Measurements from ENCODE around the gene NINL. TPM values are rescaled to one million over a fixed set of nuclear protein-coding genes. Genes with fewer than 3 reads are reported as not detected.

NINL gene
- total RNA-seq, 1 experiment from 2014 or later = 7.2 TPM

GRCh38 chr20:25507385-25508082 lies 77.8 kb downstream of the NINL start:
- Histone ChIP-seq H3K4me1 (ENCODE audit: control insufficient read depth in 1 of 2, insufficient read depth in 2 of 2, low read length in 2 of 2) (peaks cover 5 to 6% of the 10 kb centered on the region in 2 experiments; a peak in 2 of 4 replicates), H3K27me3 (ENCODE audit: insufficient read depth, low read length) (no peaks in the 10 kb centered on the region), H2AFZ (ENCODE audit: low read depth, low read length, poor library complexity, severe bottlenecking) (no peak overlapping the region), H3K9ac (ENCODE audit: low read length) (no peak overlapping the region), H3K4me2 (ENCODE audit: low read length) (no peak overlapping the region), H3K79me2 (ENCODE audit: insufficient read depth, low read length) (no peaks in the 10 kb centered on the region), H3K4me3 (replicated peaks in 1 of 2; ENCODE audit: low read depth in 1 of 2, low read length in 2 of 2) (no peak overlapping the region), H3K36me3 (ENCODE audit: control insufficient read depth in 1 of 2, insufficient read depth in 2 of 2, low read length in 2 of 2) (no peaks in the 10 kb centered on the region; a peak in 1 of 4 replicates), H3K9me3 (ENCODE audit: control insufficient read depth in 1 of 2, insufficient read depth in 1 of 2, low read depth in 1 of 2, low read length in 2 of 2) (no peaks in the 10 kb centered on the region), H4K20me1 (ENCODE audit: insufficient read depth) (no peaks in the 10 kb centered on the region), H3K27ac (ENCODE audit: low read depth, low read length) (no peak overlapping the region), H3K9me2 (ENCODE audit: insufficient read depth) (no peaks in the 10 kb centered on the region)
- POLR2A ChIA-PET = interaction anchor here (0.6 kb wide), 1 partner anchor 64 kb away, joined by 3 read pairs; no protein-coding TSS in a partner anchor
- CTCF ChIA-PET = no interaction called here
- BruUV-seq (replicated peaks) = no TSS peak
- TF ChIP-seq SRF (IDR thresholded peaks at IDR 0.05; ENCODE audit: low read depth) (no peak), YY1 (IDR thresholded peaks at IDR 0.05; ENCODE audit: extremely low read depth, insufficient replicate concordance, low read depth, low read length) (no peak), POLR2A (IDR thresholded peaks at IDR 0.05; ENCODE audit: borderline replicate concordance, extremely low read depth, insufficient read depth, insufficient read length) (no peak), ELF1 (IDR thresholded peaks at IDR 0.05; ENCODE audit: borderline replicate concordance, low read depth) (no peak), FOSL1 (IDR thresholded peaks at IDR 0.05; ENCODE audit: low read depth) (no peak), JUND (IDR thresholded peaks at IDR 0.05) (no peak), EZH2 (IDR thresholded peaks at IDR 0.05) (no peak), EZH2phosphoT487 (IDR thresholded peaks at IDR 0.05; ENCODE audit: borderline replicate concordance) (no peak), CEBPB (IDR thresholded peaks at IDR 0.05; ENCODE audit: low read depth) (no peak), SIN3A (IDR thresholded peaks at IDR 0.05; ENCODE audit: low read depth) (no peak), CBX3 (IDR thresholded peaks at IDR 0.05; ENCODE audit: low read depth) (no peak), RAD21 (IDR thresholded peaks at IDR 0.05; ENCODE audit: low read depth) (no peak), ZFX (IDR thresholded peaks at IDR 0.05) (no peak), TCF7L2 (IDR thresholded peaks at IDR 0.05; ENCODE audit: borderline replicate concordance, extremely low read depth, insufficient read depth, insufficient read length) (no peak), POLR2AphosphoS5 (IDR thresholded peaks at IDR 0.05; ENCODE audit: low read depth, low read length) (no peak), ATF3 (IDR thresholded peaks at IDR 0.05) (no peak), SP1 (IDR thresholded peaks at IDR 0.05; ENCODE audit: low read depth) (no peak)
- TF ChIP-seq, protein P1, sequence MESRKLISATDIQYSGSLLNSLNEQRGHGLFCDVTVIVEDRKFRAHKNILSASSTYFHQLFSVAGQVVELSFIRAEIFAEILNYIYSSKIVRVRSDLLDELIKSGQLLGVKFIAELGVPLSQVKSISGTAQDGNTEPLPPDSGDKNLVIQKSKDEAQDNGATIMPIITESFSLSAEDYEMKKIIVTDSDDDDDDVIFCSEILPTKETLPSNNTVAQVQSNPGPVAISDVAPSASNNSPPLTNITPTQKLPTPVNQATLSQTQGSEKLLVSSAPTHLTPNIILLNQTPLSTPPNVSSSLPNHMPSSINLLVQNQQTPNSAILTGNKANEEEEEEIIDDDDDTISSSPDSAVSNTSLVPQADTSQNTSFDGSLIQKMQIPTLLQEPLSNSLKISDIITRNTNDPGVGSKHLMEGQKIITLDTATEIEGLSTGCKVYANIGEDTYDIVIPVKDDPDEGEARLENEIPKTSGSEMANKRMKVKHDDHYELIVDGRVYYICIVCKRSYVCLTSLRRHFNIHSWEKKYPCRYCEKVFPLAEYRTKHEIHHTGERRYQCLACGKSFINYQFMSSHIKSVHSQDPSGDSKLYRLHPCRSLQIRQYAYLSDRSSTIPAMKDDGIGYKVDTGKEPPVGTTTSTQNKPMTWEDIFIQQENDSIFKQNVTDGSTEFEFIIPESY (IDR thresholded peaks at IDR 0.05; ENCODE audit: extremely low read depth, insufficient replicate concordance, low read length) = no peak
- RAD21 ChIA-PET (ENCODE audit: low non-redundant PET in 1 of 2, low total read pairs in 2 of 2, uncharacterized antibody in 2 of 2, unreplicated experiment in 2 of 2) = no interaction called here
- intact Hi-C loops (cut with micrococcal nuclease) = no loop called here
- ATAC-seq = no peak
- DNase-seq (ENCODE audit: low read depth, low spot score) = no peak
